SK-N-SH (cell line): ENCODE measurements around the gene FOXD3. TPM values are rescaled to one million over a fixed set of nuclear protein-coding genes. Genes with fewer than 3 reads are reported as not detected.

Source experiments
- CTCF ChIA-PET: fragments of 300-600, 350-600 bp; formaldehyde crosslinking; extraction: SDS; loops from one replicate; lab custom pipeline; 2021; lab: Yijun Ruan, JAX
- POLR2A ChIA-PET: fragments of 350-600 bp; sonication (Branson Sonifier 250); formaldehyde crosslinking; extraction: SDS; loops from one replicate; lab custom pipeline; 2020; ENCODE audit warnings: antibody characterized with exemption, inconsistent platforms; lab: Yijun Ruan, JAX
- DNase-seq: peaks from one replicate; pipeline ENCODE4 v3.0.0; 2012
- H2AFZ ChIP-seq: fragments of 200-600 bp; sonication (generic); 2 replicates; pipeline ENCODE4 v1.8.1; 2016; ENCODE audit warnings: antibody characterized with exemption, mild to moderate bottlenecking, low read depth
- H3F3A ChIP-seq: fragments of 200-600 bp; sonication (generic); replicated peaks from 2 replicates; pipeline ENCODE3; 2016; ENCODE audit warnings: antibody characterized with exemption, mild to moderate bottlenecking; ENCODE audit not compliant: insufficient read depth
- H3K27ac ChIP-seq, 2 experiments: fragments of 200-500 bp in 1 of 2; fragments of 200-600 bp in 1 of 2; sonication (Bioruptor generic) in 1 of 2; sonication (generic), shearing (Covaris generic) in 1 of 2; 2 replicates each; pipeline versions ENCODE4 v1.5.1 to v1.6.1; 2014 to 2016; ENCODE audit warnings: low read depth in 2 of 2, inconsistent platforms in 1 of 2, low read length in 1 of 2, mild to moderate bottlenecking in 1 of 2, mixed read lengths in 1 of 2
- H3K27me3 ChIP-seq: fragments of 200-600 bp; sonication (generic), shearing (Covaris generic); 2 replicates; pipeline ENCODE4 v1.6.1; 2016; ENCODE audit warnings: mixed run types; ENCODE audit not compliant: insufficient read depth
- H3K36me3 ChIP-seq, 2 experiments: fragments of 200-500 bp in 1 of 2; fragments of 200-600 bp in 1 of 2; sonication (Bioruptor generic) in 1 of 2; sonication (generic) in 1 of 2; replicated peaks in 1 of 2; 2 replicates each; pipeline versions ENCODE3 to v1.5.1; 2014 to 2016; ENCODE audit warnings: low read length in 1 of 2, mild to moderate bottlenecking in 1 of 2; ENCODE audit not compliant: insufficient read depth in 2 of 2, control insufficient read depth in 1 of 2
- H3K4me1 ChIP-seq, 2 experiments: fragments of 200-500 bp in 1 of 2; fragments of 200-600 bp in 1 of 2; sonication (Bioruptor generic) in 1 of 2; sonication (generic), shearing (Covaris generic) in 1 of 2; 2 replicates each; pipeline versions ENCODE4 v1.5.1 to v1.6.1; 2014 to 2016; ENCODE audit warnings: low read depth in 1 of 2, low read length in 1 of 2, mixed run types in 1 of 2; ENCODE audit not compliant: insufficient read depth in 2 of 2, control insufficient read depth in 1 of 2
- H3K4me2 ChIP-seq: fragments of 200-600 bp; sonication (generic), shearing (Covaris generic); 2 replicates; pipeline ENCODE4 v1.6.1; 2017; ENCODE audit warnings: mixed run types
- H3K4me3 ChIP-seq, 2 experiments: fragments of 200-500 bp in 1 of 2; fragments of 200-600 bp in 1 of 2; sonication (Bioruptor generic) in 1 of 2; sonication (generic), shearing (Covaris generic) in 1 of 2; 2 replicates each; pipeline versions ENCODE4 v1.5.1 to v1.8.1; 2014 to 2016; ENCODE audit warnings: low read depth in 2 of 2, inconsistent platforms in 1 of 2, low read length in 1 of 2, mild to moderate bottlenecking in 1 of 2, mixed read lengths in 1 of 2, moderate library complexity in 1 of 2
- H3K79me2 ChIP-seq: fragments of 200-600 bp; sonication (generic); 2 replicates; pipeline ENCODE4 v1.8.1; 2017; ENCODE audit warnings: mild to moderate bottlenecking; ENCODE audit not compliant: insufficient read depth
- H3K9ac ChIP-seq: fragments of 200-600 bp; sonication (generic); 2 replicates; pipeline ENCODE4 v1.6.1; 2017; ENCODE audit warnings: mixed run types
- H3K9me2 ChIP-seq: fragments of 200-600 bp; sonication (generic); 2 replicates; pipeline ENCODE4 v1.6.1; 2017; ENCODE audit warnings: mixed run types
- H3K9me3 ChIP-seq: fragments of 200-600 bp; sonication (generic); 2 replicates; pipeline ENCODE4 v1.6.1; 2017; ENCODE audit warnings: mixed run types, mild to moderate bottlenecking, moderate library complexity
- H4K20me1 ChIP-seq: fragments of 200-600 bp; sonication (generic); 2 replicates; pipeline ENCODE4 v1.6.1; 2017; ENCODE audit warnings: mild to moderate bottlenecking, mixed run types; ENCODE audit not compliant: insufficient read depth
- ELF1 ChIP-seq: IDR thresholded peaks from 2 replicates; pipeline ENCODE4 v1.4.0; 2012
- EP300 ChIP-seq, 2 experiments: IDR thresholded peaks; 2 replicates each; pipeline versions ENCODE4 v1.4.0 to v1.6.1; 2012; ENCODE audit warnings: borderline replicate concordance in 1 of 2, low read depth in 1 of 2, low read length in 1 of 2
- EZH2phosphoT487 ChIP-seq: fragments of 200-600 bp; sonication (generic); IDR thresholded peaks from 2 replicates; pipeline ENCODE4 v1.6.1; 2017; ENCODE audit warnings: low read depth, mixed run types, mild to moderate bottlenecking, antibody characterized with exemption, moderate library complexity, borderline replicate concordance
- FOSL2 ChIP-seq: IDR thresholded peaks from 2 replicates; pipeline ENCODE4 v1.4.0; 2012; ENCODE audit warnings: low read depth, mild to moderate bottlenecking, moderate library complexity, borderline replicate concordance
- FOXM1 ChIP-seq: IDR thresholded peaks from 2 replicates; pipeline ENCODE4 v1.4.0; 2012; ENCODE audit warnings: low read depth, mild to moderate bottlenecking
- GABPA ChIP-seq: IDR thresholded peaks from 2 replicates; pipeline ENCODE4 v1.4.0; 2012; ENCODE audit warnings: low read depth, mild to moderate bottlenecking
- GATA2 ChIP-seq: sonication (generic); formaldehyde crosslinking; IDR thresholded peaks from 2 replicates; pipeline ENCODE4 v1.5.0; 2020; ENCODE audit warnings: mild to moderate bottlenecking, missing genetic modification reagents
- MEF2A ChIP-seq: IDR thresholded peaks from 2 replicates; pipeline ENCODE4 v1.4.0; 2012; ENCODE audit warnings: low read depth, borderline replicate concordance
- MXI1 ChIP-seq: IDR thresholded peaks from 2 replicates; pipeline ENCODE4 v1.6.1; 2012; ENCODE audit warnings: mild to moderate bottlenecking, low read depth, low read length, improper control_type of control experiment
- NFIC ChIP-seq: IDR thresholded peaks from 2 replicates; pipeline ENCODE4 v1.4.0; 2012; ENCODE audit warnings: borderline replicate concordance
- NRF1 ChIP-seq: IDR thresholded peaks from 2 replicates; pipeline ENCODE4 v1.6.1; 2012; ENCODE audit warnings: low read depth, mild to moderate bottlenecking, low read length
- RXRA ChIP-seq: IDR thresholded peaks from 2 replicates; pipeline ENCODE4 v1.4.0; 2012; ENCODE audit warnings: low read depth, mild to moderate bottlenecking, borderline replicate concordance
- SIN3A ChIP-seq: IDR thresholded peaks from 2 replicates; pipeline ENCODE4 v1.6.1; 2012; ENCODE audit warnings: low read depth, mild to moderate bottlenecking, low read length, moderate library complexity, borderline replicate concordance
- TAF1 ChIP-seq: IDR thresholded peaks from 2 replicates; pipeline ENCODE4 v1.6.1; 2012; ENCODE audit warnings: low read depth, mild to moderate bottlenecking, low read length, moderate library complexity, borderline replicate concordance
- TCF12 ChIP-seq: IDR thresholded peaks from 2 replicates; pipeline ENCODE4 v1.4.0; 2012
- TEAD4 ChIP-seq: IDR thresholded peaks from 2 replicates; pipeline ENCODE4 v1.4.0; 2012; ENCODE audit warnings: mild to moderate bottlenecking, borderline replicate concordance; ENCODE audit not compliant: insufficient read depth
- YY1 ChIP-seq: IDR thresholded peaks from 2 replicates; pipeline ENCODE4 v1.4.0; 2012; ENCODE audit warnings: low read depth, mild to moderate bottlenecking
- WGBS: methylation state at CpG from one replicate; pipeline ENCODE4 v1.1.6; 2017; ENCODE audit warnings: low lambda C conversion rate; 5-methylcytosine and 5-hydroxymethylcytosine counted together
- polyA plus RNA-seq, 3 experiments: library from polyadenylated mRNA; depleted of rRNA; stranded (reverse); fragments of >200 nt; gene quantifications; 2 replicates each; pipeline ENCODE4 v1.2.3, GENCODE V29; 2012
- TF ChIP-seq, protein P1 (sequence below): IDR thresholded peaks from 2 replicates; pipeline ENCODE4 v1.4.0; 2012; ENCODE audit warnings: low read depth
- TF ChIP-seq, protein P2 (sequence below): fragments of 200-600 bp; sonication (generic); IDR thresholded peaks from 2 replicates; pipeline ENCODE4 v1.6.1; 2017; ENCODE audit warnings: antibody characterized with exemption, mild to moderate bottlenecking, moderate library complexity
- TF ChIP-seq, protein P3 (sequence below): IDR thresholded peaks from 2 replicates; pipeline ENCODE4; 2012
- TF ChIP-seq, protein P4 (sequence below): fragments of 150-350 bp; IDR thresholded peaks from 2 replicates; pipeline ENCODE4 v1.6.1; 2016; ENCODE audit warnings: mild to moderate bottlenecking, low read depth, low read length
- TF ChIP-seq, protein P5 (sequence below): IDR thresholded peaks from 2 replicates; pipeline ENCODE4 v1.6.1; 2012; ENCODE audit warnings: mild to moderate bottlenecking, low read depth, low read length, moderate library complexity

The FOXD3 gene
- polyA plus RNA-seq, 1 of the 3 experiments (the other 2 are of a cell fraction) = not detected

DNA sequence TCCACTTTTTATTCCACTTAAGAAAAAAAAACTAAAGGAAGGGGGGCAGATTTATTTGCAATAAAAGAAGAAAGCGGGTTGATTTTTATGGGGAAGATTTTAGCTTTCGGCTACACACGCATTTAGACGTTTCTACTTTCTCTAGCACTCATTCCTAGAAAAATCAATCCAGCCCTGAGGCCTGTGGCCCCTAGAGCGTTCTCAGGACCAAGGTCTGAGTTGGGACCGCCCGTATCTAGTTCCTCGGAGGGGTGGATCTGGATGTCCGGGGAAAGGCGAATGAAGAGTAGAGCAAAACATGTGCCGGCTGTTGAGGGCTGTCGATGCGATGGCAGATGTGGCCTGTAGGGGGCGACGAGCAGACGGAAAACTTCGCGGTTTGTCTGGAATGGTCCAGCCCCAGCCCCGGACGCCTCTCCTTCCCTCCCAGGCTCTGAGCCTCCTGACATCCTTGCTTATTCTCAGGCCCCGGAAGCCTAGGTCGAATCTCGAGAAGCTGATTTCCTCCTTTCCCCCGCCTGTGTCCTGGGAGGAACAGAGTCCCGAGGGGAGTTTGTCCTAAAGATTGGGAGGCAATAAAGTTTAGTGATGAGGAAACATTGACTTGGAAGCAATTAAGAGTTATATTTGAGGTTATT lies 5.2 kb downstream of the FOXD3 start (continued):
- no peak for TF ChIP-seq GABPA
- no peak for TF ChIP-seq MEF2A
- TF ChIP-seq TEAD4 = no peak
- no peak for TF ChIP-seq ELF1
- TF ChIP-seq RXRA = no peak
- TF ChIP-seq, protein P1, sequence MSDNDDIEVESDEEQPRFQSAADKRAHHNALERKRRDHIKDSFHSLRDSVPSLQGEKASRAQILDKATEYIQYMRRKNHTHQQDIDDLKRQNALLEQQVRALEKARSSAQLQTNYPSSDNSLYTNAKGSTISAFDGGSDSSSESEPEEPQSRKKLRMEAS = peak; percentile 77; the same call in 1 of the 2 replicates
- peak; percentile 58; the same call in 1 of the 2 replicates for TF ChIP-seq MXI1
- no peak for TF ChIP-seq NRF1
- TF ChIP-seq SIN3A = no peak
- TF ChIP-seq EP300 (IDR thresholded peaks at IDR 0.05; ENCODE audit: borderline replicate concordance in 1 of 2, low read depth in 1 of 2, low read length in 1 of 2) = no peak
- no peak for TF ChIP-seq YY1
- no peak for TF ChIP-seq FOSL2
- TF ChIP-seq, protein P2, sequence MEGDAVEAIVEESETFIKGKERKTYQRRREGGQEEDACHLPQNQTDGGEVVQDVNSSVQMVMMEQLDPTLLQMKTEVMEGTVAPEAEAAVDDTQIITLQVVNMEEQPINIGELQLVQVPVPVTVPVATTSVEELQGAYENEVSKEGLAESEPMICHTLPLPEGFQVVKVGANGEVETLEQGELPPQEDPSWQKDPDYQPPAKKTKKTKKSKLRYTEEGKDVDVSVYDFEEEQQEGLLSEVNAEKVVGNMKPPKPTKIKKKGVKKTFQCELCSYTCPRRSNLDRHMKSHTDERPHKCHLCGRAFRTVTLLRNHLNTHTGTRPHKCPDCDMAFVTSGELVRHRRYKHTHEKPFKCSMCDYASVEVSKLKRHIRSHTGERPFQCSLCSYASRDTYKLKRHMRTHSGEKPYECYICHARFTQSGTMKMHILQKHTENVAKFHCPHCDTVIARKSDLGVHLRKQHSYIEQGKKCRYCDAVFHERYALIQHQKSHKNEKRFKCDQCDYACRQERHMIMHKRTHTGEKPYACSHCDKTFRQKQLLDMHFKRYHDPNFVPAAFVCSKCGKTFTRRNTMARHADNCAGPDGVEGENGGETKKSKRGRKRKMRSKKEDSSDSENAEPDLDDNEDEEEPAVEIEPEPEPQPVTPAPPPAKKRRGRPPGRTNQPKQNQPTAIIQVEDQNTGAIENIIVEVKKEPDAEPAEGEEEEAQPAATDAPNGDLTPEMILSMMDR = peak; percentile 80
- TF ChIP-seq, protein P3, sequence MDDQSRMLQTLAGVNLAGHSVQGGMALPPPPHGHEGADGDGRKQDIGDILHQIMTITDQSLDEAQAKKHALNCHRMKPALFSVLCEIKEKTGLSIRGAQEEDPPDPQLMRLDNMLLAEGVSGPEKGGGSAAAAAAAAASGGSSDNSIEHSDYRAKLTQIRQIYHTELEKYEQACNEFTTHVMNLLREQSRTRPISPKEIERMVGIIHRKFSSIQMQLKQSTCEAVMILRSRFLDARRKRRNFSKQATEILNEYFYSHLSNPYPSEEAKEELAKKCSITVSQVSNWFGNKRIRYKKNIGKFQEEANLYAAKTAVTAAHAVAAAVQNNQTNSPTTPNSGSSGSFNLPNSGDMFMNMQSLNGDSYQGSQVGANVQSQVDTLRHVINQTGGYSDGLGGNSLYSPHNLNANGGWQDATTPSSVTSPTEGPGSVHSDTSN = no peak
- TF ChIP-seq NFIC = no peak
- TF ChIP-seq, protein P4, sequence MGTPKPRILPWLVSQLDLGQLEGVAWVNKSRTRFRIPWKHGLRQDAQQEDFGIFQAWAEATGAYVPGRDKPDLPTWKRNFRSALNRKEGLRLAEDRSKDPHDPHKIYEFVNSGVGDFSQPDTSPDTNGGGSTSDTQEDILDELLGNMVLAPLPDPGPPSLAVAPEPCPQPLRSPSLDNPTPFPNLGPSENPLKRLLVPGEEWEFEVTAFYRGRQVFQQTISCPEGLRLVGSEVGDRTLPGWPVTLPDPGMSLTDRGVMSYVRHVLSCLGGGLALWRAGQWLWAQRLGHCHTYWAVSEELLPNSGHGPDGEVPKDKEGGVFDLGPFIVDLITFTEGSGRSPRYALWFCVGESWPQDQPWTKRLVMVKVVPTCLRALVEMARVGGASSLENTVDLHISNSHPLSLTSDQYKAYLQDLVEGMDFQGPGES = no peak
- peak; percentile 26; the same call in 1 of the 2 replicates for TF ChIP-seq TCF12

DNA sequence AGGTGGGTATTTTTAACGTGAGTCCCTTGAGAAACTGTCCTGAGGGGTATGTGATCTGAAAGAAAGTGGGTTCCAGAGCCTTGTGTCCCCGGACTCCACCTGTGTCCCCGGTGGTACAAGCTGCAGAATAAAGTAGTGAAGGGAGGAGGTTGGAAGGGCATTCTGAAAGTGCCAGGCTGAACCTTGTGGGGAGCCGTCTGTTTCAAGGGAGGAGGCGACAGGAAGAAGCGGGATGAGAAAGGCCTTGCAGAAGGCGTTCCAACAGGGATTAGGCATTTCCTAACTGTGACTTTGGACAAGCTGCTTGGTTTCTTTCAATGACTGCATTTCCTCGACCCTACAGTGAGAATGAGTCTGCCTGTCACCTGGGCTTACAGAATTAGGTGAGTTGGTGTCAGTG lies 5.8 kb downstream of the FOXD3 start:
- no peaks in the 10 kb centered on the region for H3K36me3 ChIP-seq
- peaks cover 3% of the 10 kb centered on the region for H3F3A ChIP-seq
- no peaks in the 10 kb centered on the region for H3K9me3 ChIP-seq
- POLR2A ChIA-PET = no interaction called here
- H2AFZ ChIP-seq = no peak overlapping the region
- DNase-seq = no peak
- H3K4me3 ChIP-seq = no peak overlapping the region
- H3K4me2 ChIP-seq = no peak overlapping the region
- H3K27me3 ChIP-seq = peaks cover 78% of the 10 kb centered on the region
- 73% methylated on average over 8 of the region's 8 CpGs for WGBS
- TF ChIP-seq TAF1 = no peak
- no peak for TF ChIP-seq FOXM1
- no peak for TF ChIP-seq NRF1
- TF ChIP-seq GATA2 (CRISPR knock-in tag) = no peak
- TF ChIP-seq, protein P1 = no peak
- TF ChIP-seq GABPA = no peak
- TF ChIP-seq, protein P5, sequence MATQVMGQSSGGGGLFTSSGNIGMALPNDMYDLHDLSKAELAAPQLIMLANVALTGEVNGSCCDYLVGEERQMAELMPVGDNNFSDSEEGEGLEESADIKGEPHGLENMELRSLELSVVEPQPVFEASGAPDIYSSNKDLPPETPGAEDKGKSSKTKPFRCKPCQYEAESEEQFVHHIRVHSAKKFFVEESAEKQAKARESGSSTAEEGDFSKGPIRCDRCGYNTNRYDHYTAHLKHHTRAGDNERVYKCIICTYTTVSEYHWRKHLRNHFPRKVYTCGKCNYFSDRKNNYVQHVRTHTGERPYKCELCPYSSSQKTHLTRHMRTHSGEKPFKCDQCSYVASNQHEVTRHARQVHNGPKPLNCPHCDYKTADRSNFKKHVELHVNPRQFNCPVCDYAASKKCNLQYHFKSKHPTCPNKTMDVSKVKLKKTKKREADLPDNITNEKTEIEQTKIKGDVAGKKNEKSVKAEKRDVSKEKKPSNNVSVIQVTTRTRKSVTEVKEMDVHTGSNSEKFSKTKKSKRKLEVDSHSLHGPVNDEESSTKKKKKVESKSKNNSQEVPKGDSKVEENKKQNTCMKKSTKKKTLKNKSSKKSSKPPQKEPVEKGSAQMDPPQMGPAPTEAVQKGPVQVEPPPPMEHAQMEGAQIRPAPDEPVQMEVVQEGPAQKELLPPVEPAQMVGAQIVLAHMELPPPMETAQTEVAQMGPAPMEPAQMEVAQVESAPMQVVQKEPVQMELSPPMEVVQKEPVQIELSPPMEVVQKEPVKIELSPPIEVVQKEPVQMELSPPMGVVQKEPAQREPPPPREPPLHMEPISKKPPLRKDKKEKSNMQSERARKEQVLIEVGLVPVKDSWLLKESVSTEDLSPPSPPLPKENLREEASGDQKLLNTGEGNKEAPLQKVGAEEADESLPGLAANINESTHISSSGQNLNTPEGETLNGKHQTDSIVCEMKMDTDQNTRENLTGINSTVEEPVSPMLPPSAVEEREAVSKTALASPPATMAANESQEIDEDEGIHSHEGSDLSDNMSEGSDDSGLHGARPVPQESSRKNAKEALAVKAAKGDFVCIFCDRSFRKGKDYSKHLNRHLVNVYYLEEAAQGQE = no peak
- no peak for TF ChIP-seq SIN3A
- TF ChIP-seq EZH2phosphoT487 = no peak
- TF ChIP-seq, all 33 proteins: peak for 0
- Histone ChIP-seq H3K79me2 (no peaks in the 10 kb centered on the region), H3K9ac (no peak overlapping the region), H3K27ac (no peak overlapping the region), H4K20me1 (no peaks in the 10 kb centered on the region), H3K9me2 (no peaks in the 10 kb centered on the region), H3K4me1 (peaks cover 0 to 3% of the 10 kb centered on the region in 2 experiments; a peak in 1 of 4 replicates)
- CTCF ChIA-PET = interaction anchor here (0.9 to 12.0 kb wide), 25 partner anchors 8 to 313 kb away, joined by 3 to 86 read pairs (median 5); partner anchors contain the start of gene FOXD3
